HG02759 (cell line): ENCODE data around the gene DOK3.
"Not testable (repeated sequence)": the region's sequence is repeated elsewhere in the genome, so short reads cannot be mapped to it uniquely, and the experiment has no call there.

Source experiments
- ATAC-seq: cut with Tn5 transposase; IDR thresholded peaks from one replicate; pipeline ENCODE4 v1.9.1; 2021; ENCODE audit warnings: mild to moderate bottlenecking, moderate library complexity; ENCODE audit not compliant: unreplicated experiment

Gene DOK3

DNA sequence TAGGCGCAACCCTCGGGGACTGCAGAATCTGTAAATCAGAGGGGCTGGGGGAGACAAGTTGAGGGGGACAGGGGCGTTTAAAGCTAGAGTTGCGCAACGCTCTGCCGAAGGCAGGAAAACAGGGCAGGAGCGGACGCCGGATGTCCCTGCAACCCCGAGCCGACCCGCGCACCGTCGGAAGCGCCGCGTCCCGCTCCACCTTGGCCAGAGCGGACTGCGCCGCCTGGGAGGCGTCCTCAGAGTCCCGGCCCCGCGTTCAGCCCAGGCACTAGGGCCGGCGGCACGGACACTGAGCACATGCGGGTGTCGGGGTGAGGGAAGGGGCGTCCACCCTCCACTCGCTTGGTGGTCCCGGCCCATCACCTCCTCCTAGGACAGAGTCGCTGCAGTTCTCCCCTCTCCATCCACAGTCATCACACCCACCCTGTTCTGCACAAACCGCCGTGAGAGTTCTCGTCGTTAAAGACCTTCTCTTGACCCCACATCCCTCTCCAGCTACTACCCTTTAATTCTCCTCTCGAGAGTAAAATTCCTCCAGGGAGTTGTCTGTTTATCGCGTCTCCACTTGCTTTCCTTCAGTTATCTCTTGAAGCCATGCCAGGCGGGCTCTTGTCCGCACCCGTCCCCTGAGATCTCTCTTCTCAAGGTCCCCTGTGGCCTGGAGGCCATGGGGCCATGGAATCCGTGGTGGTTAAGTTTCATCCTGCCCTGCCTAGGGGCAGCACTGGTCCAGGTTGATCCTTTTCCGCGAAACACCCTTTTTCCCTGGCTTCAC is 11.4 kb downstream of the DOK3 start:
- ATAC-seq = no peak

DNA sequence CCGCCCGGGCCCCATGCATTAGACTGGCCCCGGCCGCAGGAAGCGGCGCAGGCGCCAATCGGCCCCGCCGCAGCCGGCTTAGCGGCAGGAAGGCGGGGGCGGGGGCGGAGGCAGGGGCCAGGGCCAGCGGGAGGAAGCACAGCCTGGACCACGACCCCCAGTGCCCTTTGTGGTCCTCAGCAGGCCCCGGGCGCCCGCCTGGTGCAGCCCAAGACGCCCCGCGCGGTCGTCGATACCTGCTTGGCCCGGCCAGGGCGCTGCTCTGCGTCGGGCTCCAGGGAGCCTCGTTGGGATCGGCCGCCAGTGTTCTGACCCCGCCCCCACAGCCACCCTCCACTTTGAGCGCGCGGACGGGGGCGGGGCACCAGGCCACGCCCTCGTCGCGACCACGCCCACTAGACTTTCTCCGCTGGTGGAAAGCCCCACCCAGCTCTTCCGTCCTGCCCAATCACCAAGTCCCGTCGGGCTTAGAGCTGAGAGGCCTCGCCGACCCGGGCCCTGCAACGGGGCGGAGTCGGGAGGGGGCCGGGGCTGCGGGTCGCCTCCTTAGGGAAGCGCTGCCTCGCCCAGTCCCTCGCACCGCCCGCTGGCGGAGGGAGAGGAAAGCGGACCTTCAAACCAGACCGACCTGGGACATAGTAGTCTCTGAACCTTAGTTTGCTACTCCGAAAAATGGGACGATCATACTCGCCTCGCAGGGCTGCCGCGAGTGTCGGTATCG is 12.2 kb downstream of the DOK3 start, which contains the start of gene PDLIM7:
Gene PDLIM7, minus strand, starts transcription at position 313 of the 721 bp plus-strand sequence. CDS start 1,092 bp downstream, outside the sequence.
- ATAC-seq = peak; percentile 80

DNA sequence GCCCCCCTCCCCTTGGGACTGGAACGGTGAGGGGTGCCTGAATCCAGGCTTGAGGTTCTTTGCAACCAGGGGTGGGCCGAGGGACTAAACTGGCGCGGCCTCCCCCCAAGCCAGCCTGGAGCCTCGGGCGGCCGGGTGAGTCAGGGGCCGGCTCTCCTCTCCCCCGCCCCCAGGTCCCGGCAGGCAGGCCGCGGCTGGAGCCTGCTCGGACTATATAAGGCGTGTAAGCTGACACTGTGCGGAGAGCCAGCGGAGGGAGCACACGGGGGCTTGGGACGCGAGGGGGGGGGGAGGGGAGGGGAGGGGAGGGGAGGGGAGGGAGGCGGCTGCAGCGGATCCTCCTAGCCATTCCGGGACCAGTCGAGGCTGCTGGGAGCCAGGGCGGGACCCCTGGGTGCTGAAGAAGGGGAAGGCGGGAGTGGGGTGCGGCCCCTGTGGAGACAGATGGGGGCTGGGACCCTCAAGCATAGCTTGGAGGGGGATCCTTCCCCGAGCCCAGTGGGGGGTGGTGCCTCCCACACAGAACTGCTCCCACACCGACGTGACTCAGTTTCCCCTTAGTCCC is 12.8 kb downstream of the DOK3 start:
- no peak for ATAC-seq

DNA sequence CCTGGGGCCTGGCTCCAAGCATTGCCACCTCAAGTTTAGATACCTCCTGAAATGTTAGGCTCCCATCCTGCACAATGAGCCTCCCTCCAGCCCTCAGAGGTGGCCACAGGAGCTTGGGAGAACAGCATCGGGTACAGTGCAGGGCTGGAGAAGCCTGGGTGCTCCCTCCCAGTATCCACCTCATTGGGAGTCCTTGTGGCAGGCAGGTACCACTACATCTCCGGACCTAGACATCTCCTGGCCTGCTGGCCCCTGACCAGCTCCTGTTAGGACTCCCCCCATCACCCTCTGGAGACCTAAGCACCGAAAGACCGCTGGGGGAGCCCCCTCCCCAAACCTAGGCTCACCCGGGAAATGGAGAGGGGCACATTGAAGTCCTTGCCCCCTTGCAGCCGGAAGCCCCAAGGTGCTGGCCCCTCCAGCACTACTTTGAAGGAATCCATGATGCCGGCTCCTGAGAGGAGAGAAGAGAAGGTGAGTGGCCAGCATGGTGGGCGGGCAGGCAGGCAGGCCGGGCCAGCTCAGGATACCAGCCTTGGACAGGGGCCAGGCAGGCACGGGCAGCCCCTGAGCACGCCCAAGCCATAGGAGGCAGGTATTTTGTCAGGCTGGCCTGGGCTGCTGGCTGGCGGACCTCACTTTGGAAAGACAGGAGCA is 13.4 kb downstream of the DOK3 start:
- ATAC-seq = no peak

DNA sequence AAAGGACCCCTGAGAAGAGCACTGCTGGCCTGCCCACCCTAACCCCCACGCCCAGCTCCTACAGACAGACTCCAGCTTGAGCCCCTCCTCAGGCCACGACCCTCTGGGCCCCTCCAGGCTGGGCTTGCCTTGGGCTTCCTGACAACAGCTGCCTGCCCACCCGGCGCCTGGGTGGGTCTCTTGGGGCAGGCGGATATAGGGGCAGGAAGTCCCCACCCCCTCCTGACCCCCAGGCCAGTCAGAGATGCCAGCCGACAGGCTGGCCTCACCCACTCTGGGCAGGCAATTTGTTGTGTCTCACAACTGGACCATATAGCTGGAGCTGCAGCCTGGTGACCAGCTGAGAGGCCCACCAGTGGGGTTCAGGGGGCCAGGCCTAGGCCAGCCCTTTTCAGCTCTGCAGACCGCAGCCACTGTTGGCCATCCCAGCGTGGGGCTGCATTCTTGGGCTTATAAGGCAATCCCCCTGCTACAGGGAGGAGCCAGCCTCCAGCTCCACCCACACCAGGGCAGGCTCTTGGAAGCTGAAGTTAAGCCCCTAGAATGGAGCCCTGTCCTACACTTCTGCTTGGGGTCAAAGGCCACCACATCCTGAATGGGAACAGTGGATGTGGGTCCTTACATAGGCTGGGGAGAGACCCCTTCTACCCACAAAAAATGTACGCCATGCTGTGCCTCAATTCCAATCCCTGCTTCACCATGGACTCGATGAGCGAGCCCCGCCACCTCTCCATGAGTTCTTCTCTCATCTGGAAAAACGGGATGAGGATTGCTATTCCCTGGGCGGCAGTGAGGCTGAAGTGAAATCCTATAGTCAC is 14.2 kb downstream of the DOK3 start:
- no peak for ATAC-seq

DNA sequence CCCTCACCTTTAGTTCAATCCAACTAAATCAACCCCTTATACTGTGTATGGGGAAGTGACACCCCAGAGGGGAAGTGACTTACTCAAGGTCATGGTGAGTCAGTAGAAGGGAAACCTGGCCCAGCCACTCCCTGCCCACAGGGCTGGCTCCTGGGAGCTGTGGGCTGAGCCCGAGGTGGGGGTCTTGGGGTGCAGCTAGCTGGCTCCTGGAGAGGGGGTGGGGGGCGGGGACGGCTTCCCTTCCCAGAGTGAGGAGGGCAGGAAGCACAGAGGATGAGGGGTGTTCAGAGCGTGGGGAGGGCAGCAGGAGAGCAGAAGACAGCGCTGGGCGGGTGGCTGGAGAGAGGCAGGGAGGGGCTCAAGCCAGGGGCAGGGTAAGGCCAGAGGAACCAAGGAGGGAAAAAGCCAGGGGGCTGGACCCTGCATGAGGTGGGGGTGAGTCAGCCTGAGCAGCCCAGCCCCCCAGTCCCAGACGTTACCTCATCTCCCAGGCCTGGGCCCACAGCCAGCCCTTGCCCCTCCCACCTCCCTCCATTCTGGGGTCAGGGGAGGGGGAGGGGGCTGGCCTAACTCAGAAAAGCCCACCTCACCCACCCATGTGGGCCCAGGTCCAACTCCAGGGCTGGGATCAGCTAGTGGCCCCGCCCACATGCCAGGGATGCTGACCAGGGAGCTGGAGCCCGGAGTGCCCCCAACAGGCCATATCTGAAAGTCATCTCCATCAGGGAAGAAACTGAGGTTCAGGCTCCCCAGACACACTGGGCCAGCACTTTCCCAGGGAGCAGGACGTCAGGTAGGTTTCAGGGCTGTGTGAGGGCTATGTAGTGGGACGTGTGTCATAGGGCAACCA is 15.1 kb downstream of the DOK3 start:
- ATAC-seq = no peak

DNA sequence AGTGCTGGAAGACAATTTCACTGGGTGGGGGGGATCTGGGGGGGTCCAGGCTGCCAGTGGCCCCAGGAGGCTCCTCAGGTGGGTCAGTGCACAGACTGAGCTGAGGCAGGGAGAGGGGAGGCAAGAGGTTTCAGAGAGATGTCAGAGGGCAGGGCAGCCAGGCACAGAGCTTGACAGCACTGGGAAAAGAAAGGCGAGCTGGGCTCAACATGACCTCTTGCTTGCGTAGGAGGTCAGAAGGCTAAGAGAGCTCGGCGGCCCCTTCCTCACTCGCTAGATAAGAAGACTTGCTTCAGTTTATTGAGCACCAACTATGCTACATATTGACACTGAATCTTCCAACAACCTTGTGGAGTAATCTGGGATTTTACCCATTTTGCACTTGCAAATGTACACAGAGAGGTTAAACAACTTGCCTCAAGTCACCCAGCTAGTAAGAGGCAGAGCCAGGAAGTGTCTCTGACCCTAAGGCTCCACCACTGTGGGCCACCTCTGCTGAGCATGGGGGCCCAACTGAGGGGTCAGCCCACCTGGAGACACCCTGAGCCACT is 15.8 kb downstream of the DOK3 start:
- ATAC-seq = no peak

DNA sequence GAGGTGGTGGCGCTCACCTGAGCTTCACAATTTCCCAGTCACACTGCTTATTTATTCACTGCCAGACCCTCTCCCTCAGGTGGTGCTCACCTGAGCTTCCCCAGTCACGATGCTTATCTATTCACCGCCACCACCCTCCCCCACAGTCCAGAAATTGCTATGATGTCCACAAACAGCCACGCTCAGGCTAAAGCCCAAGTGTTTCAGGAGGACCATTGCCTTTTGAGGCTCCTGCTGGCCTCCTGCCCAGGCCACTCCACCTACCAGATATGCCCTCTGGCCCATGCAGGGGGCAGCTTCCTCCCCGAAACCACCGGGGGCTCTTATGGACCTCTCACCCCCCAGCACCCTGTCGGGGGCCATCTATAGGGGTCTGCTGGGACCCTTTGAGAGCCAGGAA is 16.8 kb downstream of the DOK3 start:
- no peak for ATAC-seq

DNA sequence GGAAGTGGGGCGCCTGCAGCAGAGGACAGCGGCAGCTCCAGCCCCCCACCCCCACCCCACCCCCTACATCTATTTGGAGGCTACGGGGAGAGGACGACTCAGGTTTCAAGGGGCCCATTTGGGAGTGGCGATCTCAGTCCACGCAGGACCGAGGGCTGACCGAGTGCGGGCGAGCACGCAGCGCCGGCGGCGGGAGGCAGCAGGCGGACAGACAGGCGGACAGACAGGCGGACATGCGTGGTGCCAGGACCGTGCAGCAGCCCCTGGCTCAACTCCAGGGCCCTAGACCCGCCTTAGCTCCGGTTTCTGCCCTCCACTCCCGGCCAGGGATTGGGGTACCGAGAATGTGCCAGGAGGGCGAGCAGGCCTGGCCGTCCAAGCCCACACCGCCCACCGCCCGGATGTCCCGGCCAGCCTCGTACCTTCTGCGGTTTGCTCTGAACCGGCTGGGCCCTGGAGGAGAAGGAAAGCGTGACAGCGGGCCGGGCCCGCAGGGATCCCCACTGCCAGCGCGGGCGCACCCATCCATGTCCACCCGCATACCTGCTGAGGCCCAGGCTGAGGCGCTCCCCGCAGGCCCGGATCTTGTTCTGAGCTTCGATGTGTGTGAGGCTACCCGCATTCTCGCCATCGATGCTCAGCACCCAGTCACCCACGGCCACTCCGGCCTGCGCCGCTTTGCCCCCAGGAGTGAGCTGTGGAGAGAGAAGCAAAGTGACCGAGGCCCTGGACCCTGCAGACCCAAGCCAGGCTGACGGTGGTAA is 17.5 kb downstream of the DOK3 start:
- no peak for ATAC-seq

DNA sequence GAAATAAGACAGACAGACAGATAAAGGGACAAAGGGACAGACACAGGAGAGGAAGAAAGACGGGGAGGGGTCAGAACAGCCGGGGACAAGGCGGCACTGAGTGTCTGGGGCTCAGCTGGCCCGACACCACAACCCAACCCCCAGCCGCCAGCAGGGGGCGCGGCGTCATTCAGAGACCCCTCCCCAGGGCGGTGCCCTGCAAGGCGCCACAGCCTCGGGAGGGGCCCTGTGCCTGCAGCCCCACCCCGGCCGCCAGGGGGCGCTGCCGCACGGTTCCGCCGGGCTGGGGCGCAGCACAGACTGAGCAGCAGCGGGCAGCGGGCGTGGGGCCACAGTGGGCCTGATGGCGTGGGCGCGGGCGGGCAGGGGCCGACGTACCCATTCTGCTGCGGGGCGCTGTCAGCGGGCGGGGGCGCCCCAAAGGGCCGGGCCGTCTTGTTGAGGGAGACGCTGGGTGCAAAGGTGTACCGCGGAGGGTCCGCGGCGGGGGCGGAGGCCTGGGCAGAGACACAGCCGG is 18.1 kb downstream of the DOK3 start:
- ATAC-seq = no peak

DNA sequence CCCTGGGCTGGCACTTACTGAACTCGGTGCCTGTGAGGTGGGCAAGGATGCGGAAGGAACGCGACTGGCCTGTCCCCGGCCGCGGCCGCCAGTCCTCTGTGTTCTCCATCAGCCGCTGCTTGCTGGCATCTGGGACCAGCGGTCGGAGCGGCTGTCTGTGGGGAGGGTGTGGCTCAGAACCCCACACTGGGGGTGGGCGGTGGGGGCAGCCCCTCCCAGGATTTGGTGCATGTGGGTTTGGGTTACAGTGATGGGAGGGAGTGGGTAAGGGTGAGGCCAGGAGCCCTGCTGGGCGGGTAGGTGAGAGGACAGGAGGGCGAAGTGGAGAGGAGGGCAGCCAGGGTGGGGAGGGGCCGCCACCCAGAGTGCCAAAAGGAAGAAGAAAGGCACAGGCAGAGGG is 18.6 kb downstream of the DOK3 start:
- no peak for ATAC-seq

DNA sequence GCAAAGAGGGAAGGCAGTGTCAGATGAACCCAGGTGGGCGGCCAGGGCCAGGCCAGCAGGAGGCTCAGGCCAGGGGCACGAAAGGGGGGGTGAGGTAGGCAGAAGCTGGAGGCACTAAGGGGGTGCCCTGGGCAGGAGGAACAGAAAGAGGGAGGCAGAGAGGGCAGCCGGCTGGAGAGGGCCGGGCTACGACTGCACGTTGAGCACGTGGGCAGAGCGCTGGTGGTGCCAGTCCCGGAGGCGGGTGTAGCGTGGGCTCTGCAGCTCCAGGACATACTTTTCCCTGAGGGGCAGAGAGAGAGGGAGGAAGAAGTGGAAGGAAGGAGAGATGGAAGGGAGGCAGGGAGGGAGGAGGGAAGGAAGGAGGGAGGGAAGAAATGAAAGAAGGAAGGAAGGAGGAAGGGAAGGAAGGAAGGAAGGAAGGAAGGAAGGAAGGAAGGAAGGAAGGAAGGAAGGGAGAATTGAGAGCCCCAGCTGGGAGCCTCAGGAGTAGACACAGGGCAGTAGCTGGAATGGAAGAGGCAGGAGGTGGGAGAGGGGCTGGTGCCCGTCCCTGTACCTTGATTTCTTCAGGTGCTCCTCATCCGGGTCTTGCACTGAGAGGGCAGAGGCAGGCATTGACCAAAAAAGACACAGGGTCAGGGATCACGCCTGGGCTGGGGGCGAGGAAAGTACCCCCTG is 19.2 kb downstream of the DOK3 start:
- ATAC-seq = no peak

DNA sequence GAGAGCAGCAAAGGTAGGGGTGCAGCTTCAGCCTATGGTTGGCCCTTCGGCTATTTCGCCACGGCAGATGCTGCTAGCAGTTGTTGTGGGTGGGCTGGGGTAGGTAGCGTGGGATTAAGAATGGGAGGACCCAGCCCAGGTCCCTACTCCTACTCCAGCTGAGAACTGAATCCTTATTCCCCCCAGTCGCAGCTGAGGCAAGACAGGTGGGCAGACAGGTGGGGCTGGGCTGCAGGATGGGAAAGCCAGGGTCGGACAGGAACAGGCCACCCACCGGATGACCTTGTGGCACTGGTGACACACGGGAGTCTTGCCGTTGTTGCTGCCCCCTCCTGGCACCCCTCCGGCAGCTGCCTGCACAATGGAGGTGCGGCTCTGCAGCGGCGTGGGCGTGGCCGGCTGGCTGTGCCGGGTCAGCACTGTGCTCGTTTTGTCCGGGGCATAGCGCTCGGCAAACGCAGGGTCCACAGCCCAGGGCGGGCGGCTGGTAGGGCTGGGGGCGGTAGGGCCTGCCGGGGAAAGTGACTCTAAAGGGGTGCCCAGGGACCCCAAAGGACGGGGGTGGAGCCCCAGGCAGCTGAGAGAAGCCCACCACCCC is 20.4 kb downstream of the DOK3 start:
- ATAC-seq = no peak

DNA sequence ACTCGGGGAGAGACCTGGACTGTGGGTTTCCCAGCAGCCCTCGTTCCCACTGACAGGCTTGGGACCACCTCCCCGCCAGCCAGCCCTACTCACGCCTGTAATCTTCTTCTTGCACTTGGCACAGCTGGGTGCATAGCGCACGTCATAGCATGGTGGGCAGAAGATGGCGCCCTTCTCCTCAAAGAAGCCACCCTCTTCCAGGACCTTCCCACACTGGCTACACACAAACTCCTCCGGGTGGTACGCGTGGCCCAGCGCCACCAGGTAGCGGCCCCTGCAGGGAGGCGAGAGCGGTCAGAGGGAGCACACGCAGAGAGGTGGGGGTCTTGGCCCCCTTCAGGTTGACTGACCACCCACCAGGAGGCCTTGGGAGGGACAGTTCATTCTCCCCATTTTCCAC is 21.7 kb downstream of the DOK3 start:
- ATAC-seq = no peak

DNA sequence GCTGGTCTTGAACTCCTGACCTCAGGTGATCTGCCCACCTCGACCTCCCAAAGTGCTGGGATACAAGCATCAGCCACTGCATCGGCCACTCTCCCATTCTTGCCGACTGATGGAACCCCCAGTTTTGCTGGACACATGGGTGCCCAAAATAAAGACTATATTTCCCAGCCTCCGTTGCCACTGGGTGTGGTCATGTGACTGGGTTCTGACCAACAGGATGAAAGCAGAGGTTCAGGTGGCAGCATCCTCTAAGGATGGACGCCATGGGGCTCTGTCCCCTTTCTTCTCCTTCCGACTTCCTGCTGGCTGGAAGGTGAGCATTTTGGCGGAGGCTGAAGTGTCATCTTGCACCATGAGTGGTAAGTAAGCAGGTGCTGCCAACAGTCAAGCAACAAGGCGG is 22.5 kb downstream of the DOK3 start:
- no peak for ATAC-seq

DNA sequence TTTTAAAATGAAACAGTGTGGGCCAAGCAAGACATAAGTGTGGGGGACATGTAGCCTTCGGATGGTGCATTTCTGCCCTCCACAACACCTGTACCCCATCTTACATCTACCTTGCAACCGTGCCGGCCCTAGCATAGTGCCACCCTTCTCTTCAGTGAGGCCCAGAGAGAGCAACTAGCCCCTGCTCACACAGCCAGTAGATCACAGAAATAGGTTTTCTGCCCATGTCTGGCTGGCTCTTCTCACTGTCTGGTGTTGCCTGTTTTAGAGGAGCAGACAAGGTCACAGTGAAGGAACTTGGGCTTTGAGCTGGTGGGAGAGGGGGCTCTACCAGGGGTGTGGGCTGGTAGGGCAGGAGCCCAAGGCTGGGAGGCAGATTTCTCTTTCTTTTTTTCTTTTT is 23.4 kb downstream of the DOK3 start:
- ATAC-seq = no peak

DNA sequence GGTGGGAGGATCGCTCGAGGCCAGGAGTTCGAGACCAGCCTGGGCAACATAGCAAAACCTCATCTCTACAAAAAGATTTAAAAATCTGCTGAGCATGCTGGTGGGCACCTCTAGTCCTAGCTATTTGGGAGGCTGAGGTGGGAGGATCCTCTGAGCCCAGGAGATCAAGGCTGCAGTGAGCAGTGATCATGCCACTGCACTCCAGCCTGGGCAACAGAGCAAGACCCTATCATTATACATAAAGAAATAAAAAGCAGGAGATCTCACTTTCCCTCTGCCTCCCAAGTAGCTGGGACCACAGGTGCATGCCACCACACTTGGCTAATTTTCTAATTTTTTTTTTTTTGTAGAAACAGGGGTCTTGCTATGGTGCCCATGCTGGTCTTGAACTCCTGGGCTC is 23.9 kb downstream of the DOK3 start:
- not testable (repeated sequence) for ATAC-seq
